Common myeloid progenitor, CD34-positive (primary cell): ENCODE data around the gene ACOT8.

ENCODE experiments used
- CTCF ChIA-PET: fragments of 350-600 bp; sonication (Branson Sonifier 250); formaldehyde crosslinking; loops from one replicate; lab custom pipeline; 2021; ENCODE audit warnings: antibody characterized with exemption; lab: Charles Lee
- POLR2A ChIA-PET: fragments of 350-600 bp; sonication (Branson Sonifier 250); formaldehyde crosslinking; loops from one replicate; lab custom pipeline; 2021; ENCODE audit warnings: antibody characterized with exemption; lab: Charles Lee
- DNase-seq, 3 donors: peaks; one replicate each; pipeline versions ENCODE4 v3.0.0 to v3.0.0-alpha.2; 2013
- H3K27ac ChIP-seq, 2 experiments: 1 replicate in 1 of 2; 2 replicates in 1 of 2; pipeline ENCODE4 v1.7.0; 2013; ENCODE audit warnings: inconsistent platforms in 2 of 2, low read length in 2 of 2, mild to moderate bottlenecking in 2 of 2, low read depth in 1 of 2, moderate library complexity in 1 of 2; ENCODE audit not compliant: severe bottlenecking in 2 of 2, insufficient read depth in 1 of 2, poor library complexity in 1 of 2
- H3K27me3 ChIP-seq, 5 experiments: replicated peaks in 2 of 5; 1 replicate in 3 of 5; 2 replicates in 2 of 5; pipeline versions ENCODE4 v1.6.1 to v1.7.0; 2013; ENCODE audit warnings: low read length in 4 of 5, mild to moderate bottlenecking in 2 of 5, moderate library complexity in 2 of 5, inconsistent platforms in 1 of 5; ENCODE audit not compliant: insufficient read depth in 5 of 5, control insufficient read depth in 4 of 5
- H3K36me3 ChIP-seq, 4 experiments: 1 replicate in 2 of 4; 2 replicates in 2 of 4; pipeline versions ENCODE4 v1.6.1 to v1.7.0; 2013; ENCODE audit warnings: low read length in 3 of 4, control low read depth in 1 of 4, mild to moderate bottlenecking in 1 of 4; ENCODE audit not compliant: control insufficient read depth in 4 of 4, insufficient read depth in 4 of 4
- H3K4me1 ChIP-seq, 4 experiments: 1 replicate in 3 of 4; 2 replicates in 1 of 4; pipeline versions ENCODE4 v1.6.1 to v1.7.1; 2013; ENCODE audit warnings: low read length in 3 of 4, mild to moderate bottlenecking in 3 of 4, control low read depth in 1 of 4, inconsistent platforms in 1 of 4, moderate library complexity in 1 of 4; ENCODE audit not compliant: control insufficient read depth in 4 of 4, insufficient read depth in 4 of 4; ENCODE audit errors: control extremely low read depth in 1 of 4
- H3K4me3 ChIP-seq, 7 experiments: 1 replicate in 4 of 7; 2 replicates in 3 of 7; pipeline versions ENCODE4 v1.5.1 to v1.7.0; 2013; ENCODE audit warnings: mild to moderate bottlenecking in 7 of 7, low read length in 6 of 7, moderate library complexity in 6 of 7, inconsistent platforms in 2 of 7, low read depth in 2 of 7, control low read depth in 1 of 7; ENCODE audit not compliant: insufficient read depth in 4 of 7, control insufficient read depth in 1 of 7; ENCODE audit errors: extremely low read depth in 1 of 7
- H3K9me3 ChIP-seq, 5 experiments: 1 replicate in 4 of 5; 2 replicates in 1 of 5; pipeline versions ENCODE4 v1.6.1 to v1.7.1; 2013; ENCODE audit warnings: low read length in 4 of 5, mild to moderate bottlenecking in 2 of 5, inconsistent platforms in 1 of 5, low read depth in 1 of 5, moderate library complexity in 1 of 5; ENCODE audit not compliant: control insufficient read depth in 4 of 5, insufficient read depth in 2 of 5; ENCODE audit errors: control extremely low read depth in 1 of 5
- WGBS: methylation state at CpG from one replicate; pipeline ENCODE4 v1.1.5; 2013; ENCODE audit not compliant: insufficient coverage; 5-methylcytosine and 5-hydroxymethylcytosine counted together

Gene ACOT8

DNA sequence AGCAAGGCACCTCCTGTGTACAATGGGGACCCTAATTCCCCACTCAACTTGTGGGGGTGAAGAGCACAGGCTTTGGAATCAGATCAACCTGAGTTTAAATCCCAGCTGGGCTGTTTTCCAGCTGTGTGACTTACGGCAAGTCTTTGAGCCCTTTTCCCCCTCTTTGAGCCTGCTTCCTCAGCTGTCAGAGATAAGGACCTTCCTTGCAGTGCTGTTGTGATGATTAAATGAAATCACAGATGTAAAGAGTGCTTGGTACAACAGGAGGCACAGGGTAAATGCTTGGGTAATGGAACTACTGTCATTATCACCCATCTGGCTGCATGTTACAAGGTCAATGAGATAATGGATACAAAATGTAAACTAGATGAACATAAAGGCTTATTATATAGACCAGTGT, 20.4 kb downstream of the ACOT8 start:
- peaks cover 0 to 3% (median 0%) of the 10 kb centered on the region in 5 experiments for H3K27me3 ChIP-seq
- no peaks in the 10 kb centered on the region for H3K9me3 ChIP-seq
- H3K36me3 ChIP-seq = peaks cover 0 to 12% (median 5%) of the 10 kb centered on the region in 4 experiments
- no peak overlapping the region for H3K4me3 ChIP-seq
- CTCF ChIA-PET = interaction anchor here (1.2 to 1.4 kb wide), 2 partner anchors 12 to 125 kb away, joined by 3 to 6 read pairs; no protein-coding TSS in a partner anchor
- POLR2A ChIA-PET = no interaction called here
- H3K4me1 ChIP-seq = peaks cover 3 to 38% (median 24%) of the 10 kb centered on the region in 4 experiments
- H3K27ac ChIP-seq = no peak overlapping the region
- 43% methylated on average over 1 of the region's 1 CpG for WGBS
- peak in 2 of 3 donors; percentile 48 to 68 for DNase-seq

DNA sequence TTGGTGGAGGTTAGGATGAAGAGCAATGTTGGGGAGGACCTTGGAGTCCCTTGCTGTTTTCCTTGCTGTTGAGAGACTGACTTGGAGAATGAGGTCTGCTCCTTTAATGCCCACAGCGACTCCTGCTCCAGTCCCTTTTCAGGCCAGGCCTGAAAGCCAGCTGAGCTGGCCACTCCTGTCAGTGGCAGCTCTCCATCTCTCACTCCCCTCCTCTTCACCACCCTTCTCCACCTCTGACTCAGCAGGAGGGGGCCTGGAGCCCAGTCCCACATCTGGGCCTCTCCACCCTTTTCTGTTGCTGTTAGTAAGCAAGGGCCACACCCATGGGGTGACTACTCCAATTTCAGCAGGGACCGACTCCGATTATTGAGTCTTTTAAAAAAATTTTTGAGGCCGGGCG, 21.4 kb downstream of the ACOT8 start:
- H3K9me3 ChIP-seq = no peaks in the 10 kb centered on the region
- peaks cover 0 to 3% (median 0%) of the 10 kb centered on the region in 5 experiments for H3K27me3 ChIP-seq
- ChIA-PET POLR2A (no interaction called here), CTCF (no interaction called here)
- H3K36me3 ChIP-seq = peaks cover 0 to 8% (median 2%) of the 10 kb centered on the region in 4 experiments
- peaks cover 3 to 38% (median 22%) of the 10 kb centered on the region in 4 experiments for H3K4me1 ChIP-seq
- H3K27ac ChIP-seq = no peak overlapping the region
- no peak overlapping the region for H3K4me3 ChIP-seq
- no peak for DNase-seq
- 100% methylated on average over 2 of the region's 5 CpGs for WGBS

DNA sequence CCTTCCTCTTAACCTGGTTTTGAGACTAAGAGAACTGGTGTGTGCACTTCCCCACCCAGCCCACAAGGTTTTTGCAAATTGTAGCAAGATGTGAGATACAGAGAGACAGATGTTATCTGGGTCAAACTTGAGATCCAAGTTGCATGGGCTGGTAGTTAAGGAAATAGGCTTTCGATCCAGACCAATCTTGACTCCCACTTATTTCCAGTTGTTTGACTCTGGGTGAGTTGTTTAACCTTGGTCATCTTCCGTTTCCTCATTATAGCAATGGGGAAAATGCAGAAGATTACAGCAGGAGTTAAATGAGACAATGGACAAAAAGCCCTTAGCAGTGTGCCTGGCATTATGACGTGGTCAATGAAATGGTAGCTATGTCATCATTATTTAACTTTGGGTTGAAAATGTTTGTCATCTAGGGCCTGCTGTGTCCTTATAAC, 21.8 kb downstream of the ACOT8 start:
- peak in 2 of 3 donors; percentile 50 to 59 for DNase-seq
- Histone ChIP-seq H3K27me3 (peaks cover 0 to 3% (median 0%) of the 10 kb centered on the region in 5 experiments), H3K36me3 (peaks cover 0 to 3% (median 0%) of the 10 kb centered on the region in 4 experiments), H3K4me3 (no peak overlapping the region), H3K4me1 (peaks cover 3 to 38% (median 22%) of the 10 kb centered on the region in 4 experiments), H3K9me3 (no peaks in the 10 kb centered on the region), H3K27ac (no peak overlapping the region)
- WGBS = 83% methylated on average over 3 of the region's 3 CpGs
- POLR2A ChIA-PET = no interaction called here
- CTCF ChIA-PET = interaction anchor here (1.4 kb wide), 1 partner anchor 12 kb away, joined by 4 read pairs; no protein-coding TSS in a partner anchor

- Histone ChIP-seq H3K4me1 (peaks cover 3 to 38% (median 22%) of the 10 kb centered on the region in 4 experiments), H3K4me3 (peak overlapping the region in 2 of 7 experiments; percentile 56 to 81), H3K27me3 (peaks cover 0 to 3% (median 0%) of the 10 kb centered on the region in 5 experiments), H3K36me3 (peaks cover 0 to 2% (median 0%) of the 10 kb centered on the region in 4 experiments), H3K9me3 (no peaks in the 10 kb centered on the region), H3K27ac (no peak overlapping the region)
- WGBS = 97% methylated on average over 14 of the region's 14 CpGs
- DNase-seq = no peak
- CTCF ChIA-PET = interaction anchor here (1.4 kb wide), 1 partner anchor 11 kb away, joined by 4 read pairs; no protein-coding TSS in a partner anchor
- POLR2A ChIA-PET = no interaction called here
Measured at GRCh38 chr20:45834797-45835161, 22.4 kb downstream of the ACOT8 start.

GRCh38 chr20:45833883-45834796, 23.1 kb downstream of the ACOT8 start:
- Histone ChIP-seq H3K4me3 (peak overlapping the region; percentile 56 to 81 (median 68)), H3K4me1 (peaks cover 3 to 38% (median 22%) of the 10 kb centered on the region in 4 experiments), H3K9me3 (no peaks in the 10 kb centered on the region), H3K27me3 (peaks cover 0 to 3% (median 0%) of the 10 kb centered on the region in 5 experiments), H3K27ac (no peak overlapping the region), H3K36me3 (peaks cover 0 to 2% (median 0%) of the 10 kb centered on the region in 4 experiments)
- 13% methylated on average over 65 of the region's 71 CpGs for WGBS
- DNase-seq = peak; percentile 41 to 57 (median 56)
- ChIA-PET CTCF (interaction anchor here (1.4 to 2.5 kb wide), 2 partner anchors 10 to 12 kb away, joined by 4 to 9 read pairs; no protein-coding TSS in a partner anchor), POLR2A (interaction anchor here (0.6 kb wide), 1 partner anchor 166 kb away, joined by 3 read pairs; no protein-coding TSS in a partner anchor)

DNA sequence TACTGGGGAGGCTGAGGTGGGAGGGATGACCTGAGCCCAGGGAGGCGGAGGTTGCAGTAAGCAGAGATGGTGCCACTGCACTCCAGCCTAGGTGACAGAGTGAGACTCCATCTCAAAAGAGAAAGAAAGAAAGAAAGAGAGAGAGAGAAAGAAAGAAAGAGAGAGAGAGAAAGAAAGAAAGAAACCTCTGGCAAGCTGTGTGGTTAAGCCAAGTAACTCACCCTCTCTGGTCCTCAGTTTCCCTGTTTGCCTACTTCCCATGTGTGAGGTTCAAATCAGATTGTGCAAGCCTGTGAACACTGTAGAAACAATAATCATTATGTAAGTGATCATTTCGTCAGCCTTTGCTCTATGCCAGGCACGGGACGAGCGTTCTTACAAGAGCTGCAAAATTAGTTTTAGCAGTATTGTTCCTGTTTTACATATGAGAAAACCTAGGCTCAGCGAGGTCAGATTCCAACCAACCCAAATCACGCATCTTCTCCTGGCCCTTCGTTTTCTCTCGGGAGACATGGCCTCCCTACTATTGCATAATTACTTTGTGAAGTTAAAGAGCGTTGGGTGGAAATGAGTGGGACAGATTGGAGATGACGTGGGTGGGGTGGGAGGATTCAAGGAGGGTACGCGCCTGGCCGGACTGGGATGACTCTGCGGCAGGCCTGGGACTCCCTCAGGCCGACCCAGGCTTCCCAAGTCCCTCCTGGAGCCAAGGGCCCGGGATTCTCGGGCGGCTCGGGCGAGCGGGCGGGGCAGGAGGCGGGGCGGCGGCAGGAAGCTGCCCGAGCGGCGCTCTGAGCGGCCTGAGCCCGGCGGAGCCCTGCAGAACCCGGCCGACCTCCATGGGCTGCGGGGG, 23.9 kb downstream of the ACOT8 start, which contains the start of gene SNX21:
Gene SNX21, plus strand, starts transcription at position 770 of the 853 bp plus-strand sequence. CDS start 121 bp downstream, outside the sequence.
- Histone ChIP-seq H3K27ac (no peak within 1 kb of the TSS), H3K9me3 (no peaks in the 10 kb centered on the region), H3K27me3 (peaks cover 0 to 3% (median 0%) of the 10 kb centered on the region in 5 experiments), H3K36me3 (peaks cover 0 to 2% (median 0%) of the 10 kb centered on the region in 4 experiments), H3K4me3 (peak within 1 kb of the TSS; percentile 56 to 81 (median 68)), H3K4me1 (peaks cover 3 to 38% (median 22%) of the 10 kb centered on the region in 4 experiments)
- POLR2A ChIA-PET = interaction anchor here (0.6 kb wide), 1 partner anchor 167 kb away, joined by 3 read pairs; no protein-coding TSS in a partner anchor
- DNase-seq = peak; percentile 42 to 88 (median 46)
- CTCF ChIA-PET = interaction anchor here (0.9 to 2.5 kb wide), 3 partner anchors 11 to 136 kb away, joined by 3 to 9 read pairs (median 3); no protein-coding TSS in a partner anchor
- WGBS = 10% methylated on average over 19 of the region's 35 CpGs
